Endodermal cell (in vitro differentiated cells): ENCODE data around the gene SLC8B1. TPM values are rescaled to one million over a fixed set of nuclear protein-coding genes. Genes with fewer than 3 reads are reported as not detected.

Experiments used
- DNase-seq: peaks from one replicate; pipeline ENCODE4 v3.0.0-alpha.2; 2017
- H3K27ac ChIP-seq: 2 replicates; pipeline ENCODE4 v1.5.1; 2013; ENCODE audit warnings: mild to moderate bottlenecking, low read depth, low read length, moderate library complexity
- H3K27me3 ChIP-seq: 2 replicates; pipeline ENCODE4 v1.6.1; 2013; ENCODE audit warnings: mild to moderate bottlenecking, low read length, moderate library complexity; ENCODE audit not compliant: insufficient read depth, control insufficient read depth, poor library complexity, severe bottlenecking
- H3K36me3 ChIP-seq: 2 replicates; pipeline ENCODE4 v1.7.0; 2013; ENCODE audit warnings: mild to moderate bottlenecking, low read length, moderate library complexity; ENCODE audit not compliant: control insufficient read depth, insufficient read depth
- H3K4me1 ChIP-seq: one replicate; pipeline ENCODE4 v1.7.0; 2013; ENCODE audit warnings: low read length; ENCODE audit not compliant: control insufficient read depth, insufficient read depth
- H3K4me3 ChIP-seq: 2 replicates; pipeline ENCODE4 v1.5.1; 2013; ENCODE audit warnings: mild to moderate bottlenecking, low read length, moderate library complexity
- H3K9ac ChIP-seq: 2 replicates; pipeline ENCODE4 v1.6.1; 2013; ENCODE audit warnings: mild to moderate bottlenecking, low read length, moderate library complexity; ENCODE audit not compliant: poor library complexity, severe bottlenecking; ENCODE audit errors: extremely low read depth
- H3K9me3 ChIP-seq: 2 replicates; pipeline ENCODE4 v1.6.1; 2013; ENCODE audit warnings: mild to moderate bottlenecking, low read length, moderate library complexity; ENCODE audit not compliant: control insufficient read depth
- H3K27ac Mint-ChIP-seq: 2 replicates; pipeline ENCODE4 v1.8.0; 2020; ENCODE audit warnings: mixed read lengths
- H3K27me3 Mint-ChIP-seq: 2 replicates; pipeline ENCODE4 v1.8.0; 2021; ENCODE audit warnings: mild to moderate bottlenecking, mixed read lengths; ENCODE audit not compliant: insufficient read depth
- H3K36me3 Mint-ChIP-seq: 2 replicates; pipeline ENCODE4 v1.8.0; 2020; ENCODE audit warnings: low read depth, mixed read lengths
- H3K4me1 Mint-ChIP-seq: 2 replicates; pipeline ENCODE4 v1.8.0; 2020; ENCODE audit warnings: mixed read lengths
- H3K4me3 Mint-ChIP-seq: 2 replicates; pipeline ENCODE4 v1.8.0; 2020; ENCODE audit warnings: mild to moderate bottlenecking, moderate library complexity, mixed read lengths
- H3K9me3 Mint-ChIP-seq: 2 replicates; pipeline ENCODE4 v1.8.0; 2020; ENCODE audit warnings: mild to moderate bottlenecking, mixed read lengths
- CTCF ChIP-seq: fragments of 200-600 bp; sonication (generic); conservative IDR thresholded peaks from 2 replicates; pipeline ENCODE4 v1.5.0; 2021; ENCODE audit warnings: antibody characterized with exemption, mild to moderate bottlenecking
- WGBS, 2 experiments: methylation state at CpG; one replicate each; pipeline versions ENCODE4 v1.1.5 to v1.1.7; 2013; ENCODE audit warnings: missing lambda C conversion rate in 2 of 2, mixed read lengths in 1 of 2; ENCODE audit not compliant: insufficient coverage in 1 of 2, insufficient read length in 1 of 2; 5-methylcytosine and 5-hydroxymethylcytosine counted together
- total RNA-seq, 2 donors: library from RNA; stranded (reverse); fragmentation: NEBNext Ultra II Directional in 1 of 2; extraction: Animal tissue kit (Norgen Biotek cat#: 25700) in 1 of 2; gene quantifications; 2 replicates in 1 of 2; 3 replicates in 1 of 2; pipeline ENCODE4 v1.2.1, GENCODE V29; 2021

Gene SLC8B1
- total RNA-seq, 2 donors from 2014 or later: 6.9 to 9.1 TPM

DNA sequence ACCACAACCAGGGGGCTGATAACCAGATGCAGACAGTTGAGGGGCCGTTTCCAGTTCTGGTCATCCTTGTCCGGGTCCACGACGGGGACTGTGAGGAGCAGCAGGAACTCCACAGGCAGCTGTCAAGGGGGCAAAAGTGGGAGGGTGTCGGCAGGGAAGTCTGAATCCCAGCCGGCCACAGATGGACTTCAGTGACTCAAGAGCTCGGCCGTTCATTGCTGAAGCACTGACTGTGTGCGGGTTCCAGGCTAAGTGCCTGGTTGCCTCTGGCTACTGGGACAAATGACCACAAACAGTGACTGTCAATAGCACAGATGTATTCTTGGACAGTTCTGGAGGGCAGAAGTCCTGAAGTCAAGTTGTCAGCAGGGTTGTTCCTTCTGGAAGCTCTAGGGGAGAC is 19.6 kb downstream of the SLC8B1 start:
- H3K9me3 ChIP-seq: no peaks in the 10 kb centered on the region
- peaks cover 10% of the 10 kb centered on the region for H3K36me3 ChIP-seq
- no peak overlapping the region for H3K27ac Mint-ChIP-seq
- H3K27me3 ChIP-seq: no peaks in the 10 kb centered on the region
- no peaks in the 10 kb centered on the region for H3K4me1 ChIP-seq
- H3K27me3 Mint-ChIP-seq: no peaks in the 10 kb centered on the region
- H3K4me3 ChIP-seq: no peak overlapping the region
- no peak overlapping the region for H3K9ac ChIP-seq
- no peak for TF ChIP-seq CTCF
- no peak overlapping the region for H3K27ac ChIP-seq
- no peaks in the 10 kb centered on the region for H3K4me1 Mint-ChIP-seq
- WGBS, 2 experiments: 83 to 92% methylated on average over 7 to 9 of the region's 9 CpGs
- H3K4me3 Mint-ChIP-seq: no peak overlapping the region
- DNase-seq: no peak
- H3K36me3 Mint-ChIP-seq: peaks cover 23% of the 10 kb centered on the region
- peaks cover 2% of the 10 kb centered on the region for H3K9me3 Mint-ChIP-seq

GRCh38 chr12:113314121-113314529 is 20.8 kb downstream of the SLC8B1 start:
- Histone ChIP-seq H3K9ac (no peak overlapping the region), H3K4me1 (no peaks in the 10 kb centered on the region), H3K36me3 (peaks cover 15% of the 10 kb centered on the region), H3K4me3 (no peak overlapping the region), H3K27ac (no peak overlapping the region), H3K27me3 (no peaks in the 10 kb centered on the region), H3K9me3 (no peaks in the 10 kb centered on the region)
- H3K27ac Mint-ChIP-seq: no peak overlapping the region
- DNase-seq: no peak
- no peaks in the 10 kb centered on the region for H3K27me3 Mint-ChIP-seq
- 80 to 85% methylated on average over 2 to 7 of the region's 7 CpGs for WGBS, 2 experiments
- no peak overlapping the region for H3K4me3 Mint-ChIP-seq
- H3K9me3 Mint-ChIP-seq: peaks cover 3% of the 10 kb centered on the region
- H3K4me1 Mint-ChIP-seq: no peaks in the 10 kb centered on the region
- peaks cover 17% of the 10 kb centered on the region for H3K36me3 Mint-ChIP-seq
- no peak for TF ChIP-seq CTCF

GRCh38 chr12:113310489-113310888 is 24.4 kb downstream of the SLC8B1 start:
- Mint-ChIP-seq H3K4me3 (no peak overlapping the region), H3K9me3 (peaks cover 3% of the 10 kb centered on the region), H3K36me3 (peaks cover 6% of the 10 kb centered on the region), H3K27me3 (no peaks in the 10 kb centered on the region), H3K27ac (no peak overlapping the region), H3K4me1 (no peaks in the 10 kb centered on the region)
- TF ChIP-seq CTCF: peak; percentile 39
- Histone ChIP-seq H3K4me3 (no peak overlapping the region), H3K9me3 (no peaks in the 10 kb centered on the region), H3K27me3 (no peaks in the 10 kb centered on the region), H3K4me1 (no peaks in the 10 kb centered on the region), H3K36me3 (peaks cover 5% of the 10 kb centered on the region), H3K27ac (no peak overlapping the region), H3K9ac (no peak overlapping the region)
- WGBS, 2 experiments: 91 to 100% methylated on average over 1 of the region's 1 CpG
- peak; percentile 79 for DNase-seq
